Measurements from ENCODE around the gene PHF5A.

GRCh38 chr22:41431656-41432055, 36.8 kb downstream of the PHF5A start:
- TF ChIP-seq CTCF (IDR thresholded peaks at IDR 0.05), result no peak
- TF ChIP-seq POLR2A (IDR thresholded peaks at IDR 0.05), result no peak
